DND-41 (cell line): ENCODE measurements around the gene ARHGEF12.

Experiments used
- ATAC-seq: fragments of 200-7000 bp; cut with Tn5 transposase; 3 replicates; pipeline ENCODE4 v1.9.1; 2021; ENCODE audit warnings: low read depth; ENCODE audit not compliant: insufficient read depth
- DNase-seq: peaks from one replicate; pipeline ENCODE4 v3.0.0-alpha.2; 2020
- H2AFZ ChIP-seq: 2 replicates; pipeline ENCODE4 v1.6.0; 2012; ENCODE audit warnings: low read depth, low read length
- H3K27ac ChIP-seq: 2 replicates; pipeline ENCODE4 v1.5.1; 2012; ENCODE audit warnings: low read length, inconsistent platforms
- H3K27me3 ChIP-seq: fragments of 200-600 bp; sonication (generic); 2 replicates; pipeline ENCODE4 v1.6.0; 2012; ENCODE audit warnings: low read length, mild to moderate bottlenecking, inconsistent platforms; ENCODE audit not compliant: insufficient read depth, poor library complexity
- H3K36me3 ChIP-seq: 2 replicates; pipeline ENCODE4 v1.5.1; 2012; ENCODE audit warnings: low read length, inconsistent platforms; ENCODE audit not compliant: insufficient read depth
- H3K4me1 ChIP-seq: 2 replicates; pipeline ENCODE4 v1.5.1; 2012; ENCODE audit warnings: mild to moderate bottlenecking, low read length; ENCODE audit not compliant: insufficient read depth
- H3K4me2 ChIP-seq: 2 replicates; pipeline ENCODE4 v1.6.0; 2012; ENCODE audit warnings: mild to moderate bottlenecking, moderate library complexity, low read length, inconsistent platforms; ENCODE audit not compliant: insufficient read depth
- H3K4me3 ChIP-seq, 2 experiments: fragments of 200-600 bp in 1 of 2; shearing (Covaris generic) in 1 of 2; 2 replicates each; pipeline ENCODE4 v1.5.1; 2012 to 2016; ENCODE audit warnings: inconsistent platforms in 2 of 2, low read length in 2 of 2, mild to moderate bottlenecking in 2 of 2, low read depth in 1 of 2, moderate library complexity in 1 of 2
- H3K79me2 ChIP-seq: 2 replicates; pipeline ENCODE4 v1.6.0; 2012; ENCODE audit warnings: low read length, inconsistent platforms; ENCODE audit not compliant: insufficient read depth
- H3K9ac ChIP-seq: 2 replicates; pipeline ENCODE4 v1.6.0; 2012; ENCODE audit warnings: low read depth, mild to moderate bottlenecking, inconsistent platforms, low read length, moderate library complexity
- H3K9me3 ChIP-seq: 2 replicates; pipeline ENCODE4 v1.5.1; 2012; ENCODE audit warnings: low read length, moderate library complexity, mild to moderate bottlenecking, inconsistent platforms; ENCODE audit not compliant: insufficient read depth, severe bottlenecking
- H4K20me1 ChIP-seq: 2 replicates; pipeline ENCODE4 v1.6.0; 2012; ENCODE audit warnings: low read length; ENCODE audit not compliant: insufficient read depth
- CTCF ChIP-seq: IDR thresholded peaks from 2 replicates; pipeline ENCODE4 v1.5.1; 2012; ENCODE audit warnings: borderline replicate concordance, low read length, moderate library complexity, mild to moderate bottlenecking; ENCODE audit not compliant: poor library complexity, severe bottlenecking; ENCODE audit errors: extremely low read depth
- EZH2 ChIP-seq: IDR thresholded peaks from 3 replicates; pipeline ENCODE4 v1.6.1; 2012; ENCODE audit warnings: borderline replicate concordance, low read depth, mild to moderate bottlenecking, moderate library complexity, low read length, inconsistent platforms; ENCODE audit not compliant: severe bottlenecking

The ARHGEF12 gene

GRCh38 chr11:120409655-120410054, 73.4 kb downstream of the ARHGEF12 start:
- TF ChIP-seq EZH2 = no peak
- no peak overlapping the region for H3K27ac ChIP-seq

GRCh38 chr11:120410622-120411380, 74.6 kb downstream of the ARHGEF12 start:
- no peak overlapping the region for H3K4me2 ChIP-seq
- no peak for DNase-seq
- H3K27me3 ChIP-seq = peaks cover 44% of the 10 kb centered on the region
- TF ChIP-seq EZH2 (no peak), CTCF (no peak)
- no peaks in the 10 kb centered on the region for H3K4me1 ChIP-seq
- H3K9ac ChIP-seq = no peak overlapping the region
- H3K4me3 ChIP-seq = no peak overlapping the region
- no peak for ATAC-seq
- no peaks in the 10 kb centered on the region for H3K79me2 ChIP-seq
- no peaks in the 10 kb centered on the region for H3K36me3 ChIP-seq
- no peak overlapping the region for H3K27ac ChIP-seq
- no peaks in the 10 kb centered on the region for H3K9me3 ChIP-seq
- no peak overlapping the region for H2AFZ ChIP-seq
- no peaks in the 10 kb centered on the region for H4K20me1 ChIP-seq

More at GRCh38 chr11:120409655-120410054, 73.4 kb downstream of the ARHGEF12 start:
- Histone ChIP-seq H3K4me1 (no peaks in the 10 kb centered on the region), H4K20me1 (no peaks in the 10 kb centered on the region), H3K9me3 (no peaks in the 10 kb centered on the region), H3K4me3 (no peak overlapping the region), H3K79me2 (no peaks in the 10 kb centered on the region), H2AFZ (no peak overlapping the region), H3K9ac (no peak overlapping the region), H3K36me3 (no peaks in the 10 kb centered on the region), H3K27me3 (peaks cover 41% of the 10 kb centered on the region), H3K4me2 (no peak overlapping the region)
- DNase-seq (no peak), ATAC-seq (no peak)

- no peak for DNase-seq
- H3K27me3 ChIP-seq = peaks cover 49% of the 10 kb centered on the region
- no peak overlapping the region for H3K4me2 ChIP-seq
These were observed 77.3 kb downstream of the ARHGEF12 start for GRCh38 chr11:120413480-120413879.

More at GRCh38 chr11:120413480-120413879, 77.3 kb downstream of the ARHGEF12 start:
- Histone ChIP-seq H3K9ac (no peak overlapping the region), H3K4me1 (no peaks in the 10 kb centered on the region), H3K9me3 (no peaks in the 10 kb centered on the region), H3K79me2 (no peaks in the 10 kb centered on the region), H3K36me3 (no peaks in the 10 kb centered on the region), H2AFZ (no peak overlapping the region), H4K20me1 (no peaks in the 10 kb centered on the region), H3K27ac (no peak overlapping the region), H3K4me3 (no peak overlapping the region)
- TF ChIP-seq CTCF (no peak), EZH2 (no peak)
- ATAC-seq = no peak
